Activated T-cell treated with anti-CD3 and anti-CD28 coated beads, Interleukin-2, amount 50 U/mL, for 4 hours (primary cell): ENCODE data around the gene WDR64. TPM values are rescaled to one million over a fixed set of nuclear protein-coding genes. Genes with fewer than 3 reads are reported as not detected.
"Not testable (repeated sequence)": the region's sequence is repeated elsewhere in the genome, so short reads cannot be mapped to it uniquely, and the experiment has no call there.

Experiments
- ATAC-seq, 2 donors: fragments of 200-7000 bp; cut with Tn5 transposase; one replicate each; pipeline ENCODE4 v1.10.0; 2021
- DNase-seq: peaks from one replicate; pipeline ENCODE4 v3.0.0-alpha.2; 2020
- H3K27me3 Mint-ChIP-seq: one replicate; pipeline ENCODE4 v1.8.0; 2021; ENCODE audit warnings: low read depth, mixed read lengths
- H3K36me3 Mint-ChIP-seq: one replicate; pipeline ENCODE4 v1.8.0; 2022; ENCODE audit warnings: mixed read lengths; ENCODE audit not compliant: insufficient read depth
- H3K4me1 Mint-ChIP-seq: one replicate; pipeline ENCODE4 v1.8.0; 2021; ENCODE audit warnings: low read depth, mixed read lengths
- H3K4me3 Mint-ChIP-seq: one replicate; pipeline ENCODE4 v1.8.0; 2021; ENCODE audit warnings: mild to moderate bottlenecking, moderate library complexity, mixed read lengths
- H3K9me3 Mint-ChIP-seq: one replicate; pipeline ENCODE4 v1.8.0; 2021; ENCODE audit warnings: mixed read lengths
- total RNA-seq, 3 donors: library from RNA; stranded (reverse); gene quantifications; one replicate each; pipeline ENCODE4 v1.2.1, GENCODE V29; 2021

The WDR64 gene
- total RNA-seq, 3 donors from 2014 or later = 0.13 to 0.14 TPM; not detected in 1

- no peak for ATAC-seq
- H3K27me3 Mint-ChIP-seq = peaks cover 3% of the 10 kb centered on the region
- no peak for DNase-seq
- no peaks in the 10 kb centered on the region for H3K9me3 Mint-ChIP-seq
- H3K4me1 Mint-ChIP-seq = no peaks in the 10 kb centered on the region
- H3K36me3 Mint-ChIP-seq = no peaks in the 10 kb centered on the region
- no peak overlapping the region for H3K4me3 Mint-ChIP-seq
These were observed 6.2 kb downstream of the WDR64 start for GRCh38 chr1:241658081-241658793.

GRCh38 chr1:241659016-241659415 is 6.9 kb downstream of the WDR64 start:
- not testable (repeated sequence) for H3K36me3 Mint-ChIP-seq, H3K9me3 Mint-ChIP-seq, ATAC-seq, H3K4me3 Mint-ChIP-seq, H3K27me3 Mint-ChIP-seq, H3K4me1 Mint-ChIP-seq, DNase-seq

GRCh38 chr1:241660424-241660972 is 8.4 kb downstream of the WDR64 start:
- ATAC-seq (no peak), DNase-seq (no peak)
- no peak overlapping the region for H3K4me3 Mint-ChIP-seq
- peaks cover 3% of the 10 kb centered on the region for H3K27me3 Mint-ChIP-seq
- H3K4me1 Mint-ChIP-seq = no peaks in the 10 kb centered on the region
- no peaks in the 10 kb centered on the region for H3K9me3 Mint-ChIP-seq
- H3K36me3 Mint-ChIP-seq = no peaks in the 10 kb centered on the region

GRCh38 chr1:241666419-241666818 is 14.3 kb downstream of the WDR64 start:
- ATAC-seq = no peak
- Mint-ChIP-seq H3K36me3 (no peaks in the 10 kb centered on the region), H3K4me1 (peaks cover 5% of the 10 kb centered on the region), H3K9me3 (no peaks in the 10 kb centered on the region), H3K27me3 (peaks cover under 1% of the 10 kb centered on the region), H3K4me3 (no peak overlapping the region)
- DNase-seq = no peak

- H3K36me3 Mint-ChIP-seq = no peaks in the 10 kb centered on the region
- peaks cover 5% of the 10 kb centered on the region for H3K27me3 Mint-ChIP-seq
- DNase-seq (no peak), ATAC-seq (no peak)
- peaks cover 18% of the 10 kb centered on the region for H3K4me1 Mint-ChIP-seq
- H3K9me3 Mint-ChIP-seq = no peaks in the 10 kb centered on the region
- no peak overlapping the region for H3K4me3 Mint-ChIP-seq
These were observed 20.2 kb downstream of the WDR64 start for GRCh38 chr1:241672301-241672700.

GRCh38 chr1:241674805-241675384 is 22.8 kb downstream of the WDR64 start:
- DNase-seq (no peak), ATAC-seq (no peak)
- Mint-ChIP-seq H3K27me3 (peaks cover 5% of the 10 kb centered on the region), H3K36me3 (peaks cover 2% of the 10 kb centered on the region), H3K4me1 (peaks cover 24% of the 10 kb centered on the region), H3K9me3 (no peaks in the 10 kb centered on the region), H3K4me3 (no peak overlapping the region)

- DNase-seq = peak; percentile 7
- Mint-ChIP-seq H3K9me3 (no peaks in the 10 kb centered on the region), H3K4me3 (no peak overlapping the region), H3K4me1 (peaks cover 24% of the 10 kb centered on the region), H3K27me3 (peaks cover 11% of the 10 kb centered on the region), H3K36me3 (peaks cover 2% of the 10 kb centered on the region)
- no peak for ATAC-seq
These were observed 23.9 kb downstream of the WDR64 start for GRCh38 chr1:241675983-241676382.

GRCh38 chr1:241677201-241677600 is 25.1 kb downstream of the WDR64 start:
- Mint-ChIP-seq H3K36me3 (peaks cover 2% of the 10 kb centered on the region), H3K4me3 (peak overlapping the region; percentile 53), H3K9me3 (no peaks in the 10 kb centered on the region), H3K27me3 (peaks cover 10% of the 10 kb centered on the region), H3K4me1 (peaks cover 19% of the 10 kb centered on the region)
- DNase-seq = peak; percentile 8
- ATAC-seq = peak; percentile 97 to 98

GRCh38 chr1:241678536-241678935 is 26.5 kb downstream of the WDR64 start:
- Mint-ChIP-seq H3K9me3 (no peaks in the 10 kb centered on the region), H3K36me3 (peaks cover 2% of the 10 kb centered on the region), H3K4me3 (no peak overlapping the region), H3K27me3 (peaks cover 10% of the 10 kb centered on the region), H3K4me1 (peaks cover 19% of the 10 kb centered on the region)
- ATAC-seq (no peak), DNase-seq (no peak)

- no peaks in the 10 kb centered on the region for H3K9me3 Mint-ChIP-seq
These were observed 27.3 kb downstream of the WDR64 start for GRCh38 chr1:241679404-241679803.

GRCh38 chr1:241679961-241680360 is 27.9 kb downstream of the WDR64 start:
- H3K27me3 Mint-ChIP-seq = peaks cover 10% of the 10 kb centered on the region
- DNase-seq (no peak), ATAC-seq (no peak)
- H3K36me3 Mint-ChIP-seq = peaks cover 2% of the 10 kb centered on the region
- H3K4me1 Mint-ChIP-seq = peaks cover 19% of the 10 kb centered on the region
- H3K4me3 Mint-ChIP-seq = no peak overlapping the region
- no peaks in the 10 kb centered on the region for H3K9me3 Mint-ChIP-seq

More at GRCh38 chr1:241679404-241679803, 27.3 kb downstream of the WDR64 start:
- Mint-ChIP-seq H3K27me3 (peaks cover 10% of the 10 kb centered on the region), H3K36me3 (peaks cover 2% of the 10 kb centered on the region), H3K4me1 (peaks cover 19% of the 10 kb centered on the region), H3K4me3 (no peak overlapping the region)
- DNase-seq = no peak
- no peak for ATAC-seq

- not testable (repeated sequence) for ATAC-seq, DNase-seq, H3K9me3 Mint-ChIP-seq, H3K4me3 Mint-ChIP-seq, H3K36me3 Mint-ChIP-seq
- Mint-ChIP-seq H3K4me1 (peaks cover 10% of the 10 kb centered on the region), H3K27me3 (peaks cover 10% of the 10 kb centered on the region)
These were observed 29.9 kb downstream of the WDR64 start for GRCh38 chr1:241681861-241682448.

- Mint-ChIP-seq H3K27me3 (peaks cover 10% of the 10 kb centered on the region), H3K4me1 (peaks cover 3% of the 10 kb centered on the region), H3K9me3 (no peaks in the 10 kb centered on the region), H3K4me3 (no peak overlapping the region), H3K36me3 (peaks cover 2% of the 10 kb centered on the region)
- ATAC-seq (no peak), DNase-seq (no peak)
These were observed 30.8 kb downstream of the WDR64 start for GRCh38 chr1:241682921-241683320.

GRCh38 chr1:241684108-241684507 is 32.0 kb downstream of the WDR64 start:
- no peak for ATAC-seq
- Mint-ChIP-seq H3K9me3 (no peaks in the 10 kb centered on the region), H3K4me1 (peaks cover 2% of the 10 kb centered on the region), H3K4me3 (no peak overlapping the region), H3K36me3 (peaks cover 2% of the 10 kb centered on the region), H3K27me3 (peaks cover 10% of the 10 kb centered on the region)
- no peak for DNase-seq
